HG02571 (cell line): ENCODE measurements around the gene RFK.

Experiments
- ATAC-seq: cut with Tn5 transposase; IDR thresholded peaks from one replicate; pipeline ENCODE4 v1.9.1; 2021; ENCODE audit warnings: mild to moderate bottlenecking, moderate library complexity; ENCODE audit not compliant: unreplicated experiment

RFK gene

DNA sequence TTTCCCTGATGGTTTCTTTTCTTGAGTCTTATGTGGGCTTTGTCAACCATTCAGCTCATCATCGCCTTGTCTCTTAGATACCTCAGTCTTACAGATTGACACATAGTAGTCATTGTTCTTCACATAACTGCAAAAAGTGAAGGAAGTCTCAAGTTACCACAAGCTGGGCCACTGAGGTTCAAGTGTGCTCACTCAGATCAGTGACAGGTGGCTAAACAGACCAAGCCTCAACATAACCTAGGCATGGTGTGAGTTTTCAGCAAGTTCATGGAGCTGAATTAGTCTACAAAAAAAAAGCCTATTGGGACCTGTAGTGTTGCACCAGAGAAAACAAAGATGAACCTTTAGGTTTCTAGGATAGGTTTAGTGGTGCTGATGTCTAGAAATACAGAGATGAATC, 58.2 kb downstream of the RFK start:
- ATAC-seq = no peak
